SK-N-SH (cell line): ENCODE measurements around the gene ATG2B.

ENCODE experiments used
- ELF1 ChIP-seq: IDR thresholded peaks from 2 replicates; pipeline ENCODE4 v1.4.0; 2012
- FOXM1 ChIP-seq: IDR thresholded peaks from 2 replicates; pipeline ENCODE4 v1.4.0; 2012; ENCODE audit warnings: low read depth, mild to moderate bottlenecking
- RAD21 ChIP-seq: IDR thresholded peaks from 2 replicates; pipeline ENCODE4 v1.6.1; 2012; ENCODE audit warnings: mild to moderate bottlenecking, low read length
- TF ChIP-seq, protein P1 (sequence below): fragments of 200-600 bp; sonication (generic); IDR thresholded peaks from 2 replicates; pipeline ENCODE4 v1.6.1; 2017; ENCODE audit warnings: antibody characterized with exemption, mild to moderate bottlenecking, moderate library complexity

DNA sequence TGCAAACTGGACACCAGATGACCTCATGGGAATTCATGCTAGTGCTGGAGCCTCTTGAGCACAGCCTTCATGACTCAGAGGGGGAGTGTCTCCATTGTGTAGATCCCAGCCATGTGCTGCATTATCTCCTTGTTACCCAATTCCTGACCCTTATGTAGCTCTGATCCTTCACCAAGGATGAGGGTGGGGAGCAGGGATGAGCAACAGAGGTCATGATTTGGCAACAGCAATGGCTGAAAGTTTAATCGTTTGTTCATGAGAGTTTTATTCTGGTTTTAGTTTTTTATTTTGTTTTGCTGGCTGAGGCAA, 116.6 kb downstream of the ATG2B start:
- TF ChIP-seq ELF1: no peak
- TF ChIP-seq, protein P1, sequence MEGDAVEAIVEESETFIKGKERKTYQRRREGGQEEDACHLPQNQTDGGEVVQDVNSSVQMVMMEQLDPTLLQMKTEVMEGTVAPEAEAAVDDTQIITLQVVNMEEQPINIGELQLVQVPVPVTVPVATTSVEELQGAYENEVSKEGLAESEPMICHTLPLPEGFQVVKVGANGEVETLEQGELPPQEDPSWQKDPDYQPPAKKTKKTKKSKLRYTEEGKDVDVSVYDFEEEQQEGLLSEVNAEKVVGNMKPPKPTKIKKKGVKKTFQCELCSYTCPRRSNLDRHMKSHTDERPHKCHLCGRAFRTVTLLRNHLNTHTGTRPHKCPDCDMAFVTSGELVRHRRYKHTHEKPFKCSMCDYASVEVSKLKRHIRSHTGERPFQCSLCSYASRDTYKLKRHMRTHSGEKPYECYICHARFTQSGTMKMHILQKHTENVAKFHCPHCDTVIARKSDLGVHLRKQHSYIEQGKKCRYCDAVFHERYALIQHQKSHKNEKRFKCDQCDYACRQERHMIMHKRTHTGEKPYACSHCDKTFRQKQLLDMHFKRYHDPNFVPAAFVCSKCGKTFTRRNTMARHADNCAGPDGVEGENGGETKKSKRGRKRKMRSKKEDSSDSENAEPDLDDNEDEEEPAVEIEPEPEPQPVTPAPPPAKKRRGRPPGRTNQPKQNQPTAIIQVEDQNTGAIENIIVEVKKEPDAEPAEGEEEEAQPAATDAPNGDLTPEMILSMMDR: no peak
- TF ChIP-seq RAD21: no peak
- TF ChIP-seq FOXM1: no peak
